B cell (primary cell): ENCODE data around the gene TMEM119. TPM values are rescaled to one million over a fixed set of nuclear protein-coding genes. Genes with fewer than 3 reads are reported as not detected.

Experiments
- ATAC-seq: fragments of 200-7000 bp; cut with Tn5 transposase; one replicate; pipeline ENCODE4 v1.10.0; 2021; ENCODE audit warnings: low read depth, mild to moderate bottlenecking, moderate number of reproducible peaks, moderate library complexity
- CTCF ChIA-PET: fragments of 350-600 bp; sonication (Branson Sonifier 250); formaldehyde crosslinking; loops from one replicate; lab custom pipeline; 2021; ENCODE audit warnings: antibody characterized with exemption, inconsistent platforms; lab: Charles Lee
- POLR2A ChIA-PET: fragments of 350-600 bp; sonication (Branson Sonifier 250); formaldehyde crosslinking; loops from one replicate; lab custom pipeline; 2021; ENCODE audit warnings: antibody characterized with exemption; lab: Charles Lee
- DNase-seq: peaks from one replicate; pipeline ENCODE4 v3.0.0; 2013
- H2AFZ ChIP-seq: 2 replicates; pipeline ENCODE4 v1.6.1; 2012; ENCODE audit warnings: mild to moderate bottlenecking, low read depth, low read length; ENCODE audit not compliant: insufficient read depth, poor library complexity, severe bottlenecking
- H3K27ac ChIP-seq, 2 donors: 1 replicate in 1 of 2; 2 replicates in 1 of 2; pipeline ENCODE4 v1.5.1; 2012 to 2013; ENCODE audit warnings: low read length in 2 of 2, mild to moderate bottlenecking in 2 of 2, moderate library complexity in 1 of 2
- H3K27me3 ChIP-seq, 4 experiments: fragments of 200-600 bp in 1 of 4; sonication (generic) in 1 of 4; replicated peaks in 1 of 4; 1 replicate in 2 of 4; 2 replicates in 2 of 4; pipeline versions ENCODE4 v1.6.1 to v1.7.0; 2013 to 2016; ENCODE audit warnings: low read length in 3 of 4, mild to moderate bottlenecking in 2 of 4, mixed read lengths in 1 of 4, moderate library complexity in 1 of 4; ENCODE audit not compliant: insufficient read depth in 4 of 4, control insufficient read depth in 3 of 4; ENCODE audit errors: control extremely low read depth in 1 of 4
- H3K36me3 ChIP-seq, 2 experiments: replicated peaks in 1 of 2; 1 replicate in 1 of 2; 2 replicates in 1 of 2; pipeline versions ENCODE4 v1.6.1 to v1.7.1; 2013; ENCODE audit warnings: low read length in 1 of 2; ENCODE audit not compliant: insufficient read depth in 2 of 2, control insufficient read depth in 1 of 2; ENCODE audit errors: control extremely low read depth in 1 of 2, extremely low read depth in 1 of 2
- H3K4me1 ChIP-seq, 2 donors: fragments of 200-600 bp in 1 of 2; sonication (generic) in 1 of 2; 1 replicate in 1 of 2; 2 replicates in 1 of 2; pipeline versions ENCODE4 v1.5.1 to v1.6.1; 2013 to 2017; ENCODE audit warnings: low read length in 2 of 2; ENCODE audit not compliant: control insufficient read depth in 2 of 2, insufficient read depth in 2 of 2
- H3K4me2 ChIP-seq: replicated peaks from 2 replicates; pipeline ENCODE3; 2012; ENCODE audit warnings: mild to moderate bottlenecking, low read depth, low read length; ENCODE audit not compliant: poor library complexity, severe bottlenecking
- H3K4me3 ChIP-seq, 5 experiments: fragments of 200-600 bp in 1 of 5; sonication (generic) in 1 of 5; 1 replicate in 3 of 5; 2 replicates in 2 of 5; pipeline versions ENCODE4 v1.5.1 to v1.7.0; 2011 to 2016; ENCODE audit warnings: low read length in 4 of 5, mild to moderate bottlenecking in 4 of 5, low read depth in 2 of 5, control low read depth in 1 of 5, moderate library complexity in 1 of 5; ENCODE audit not compliant: insufficient read depth in 1 of 5; ENCODE audit errors: control extremely low read depth in 1 of 5, extremely low read depth in 1 of 5
- H3K79me2 ChIP-seq: fragments of 200-600 bp; sonication (generic); one replicate; pipeline ENCODE4 v1.6.0; 2016; ENCODE audit warnings: low read length; ENCODE audit not compliant: control insufficient read depth, insufficient read depth
- H3K9ac ChIP-seq: fragments of 200-600 bp; sonication (generic); 2 replicates; pipeline ENCODE4 v1.6.1; 2017; ENCODE audit warnings: mild to moderate bottlenecking, low read length, moderate library complexity
- H3K9me3 ChIP-seq, 3 donors: one replicate each; pipeline versions ENCODE4 v1.6.1 to v1.7.1; 2013; ENCODE audit warnings: low read length in 2 of 3; ENCODE audit not compliant: control insufficient read depth in 2 of 3, insufficient read depth in 1 of 3; ENCODE audit errors: control extremely low read depth in 1 of 3
- H4K20me1 ChIP-seq: 2 replicates; pipeline ENCODE4 v1.6.0; 2012; ENCODE audit warnings: mild to moderate bottlenecking, low read length; ENCODE audit not compliant: insufficient read depth, control insufficient read depth, poor library complexity, severe bottlenecking
- H3K27ac Mint-ChIP-seq: one replicate; pipeline ENCODE4 v1.8.0; 2021; ENCODE audit warnings: mixed read lengths
- H3K27me3 Mint-ChIP-seq: one replicate; pipeline ENCODE4 v1.8.0; 2021; ENCODE audit warnings: mixed read lengths
- H3K4me1 Mint-ChIP-seq: one replicate; pipeline ENCODE4 v1.8.0; 2021; ENCODE audit warnings: mixed read lengths
- H3K4me3 Mint-ChIP-seq: one replicate; pipeline ENCODE4 v1.8.0; 2021; ENCODE audit warnings: mixed read lengths
- H3K9me3 Mint-ChIP-seq: one replicate; pipeline ENCODE4 v1.8.0; 2022; ENCODE audit warnings: mixed read lengths; ENCODE audit not compliant: insufficient read depth
- CTCF ChIP-seq: fragments of 200-600 bp; IDR thresholded peaks from one replicate; pipeline ENCODE4 v1.8.0; 2022; ENCODE audit warnings: antibody characterized with exemption, mild to moderate bottlenecking
- EZH2 ChIP-seq: IDR thresholded peaks from 2 replicates; pipeline ENCODE4 v1.6.1; 2012; ENCODE audit warnings: borderline replicate concordance, low read depth, mild to moderate bottlenecking, moderate library complexity, low read length; ENCODE audit not compliant: insufficient read depth, poor library complexity, severe bottlenecking
- WGBS: methylation state at CpG from one replicate; pipeline ENCODE4 v1.1.5; 2013; ENCODE audit warnings: missing lambda C conversion rate; ENCODE audit not compliant: insufficient coverage; 5-methylcytosine and 5-hydroxymethylcytosine counted together
- intact Hi-C: fragments of 100-400 bp; cut with micrococcal nuclease; formaldehyde crosslinking; loops from one replicate; pipeline ENCODE4 v1.10.0; 2022
- polyA plus RNA-seq: library from polyadenylated mRNA; depleted of rRNA; stranded (reverse); fragments of >200 nt; gene quantifications from 2 replicates; pipeline ENCODE4 v1.2.3, GENCODE V29; 2012
- total RNA-seq, 2 donors: library from RNA; stranded (reverse); fragments of 120-200 nt in 1 of 2; gene quantifications; 1 replicate in 1 of 2; 2 replicates in 1 of 2; pipeline versions ENCODE4 v1.2.3 to v1.2.4, GENCODE V29; 2013 to 2022

The TMEM119 gene
- total and polyA plus RNA-seq, 2 donors (not counting 1 experiment from before 2014, with no cell fraction given), result 0.25 TPM; not detected in 1

- ChIA-PET POLR2A (interaction anchor here (0.6 to 1.9 kb wide), 7 partner anchors 43 to 290 kb away, joined by 3 to 9 read pairs (median 3); no protein-coding TSS in a partner anchor), CTCF (interaction anchor here (0.7 to 19.8 kb wide), 11 partner anchors 8 to 253 kb away, joined by 3 to 424 read pairs (median 7); partner anchors contain the start of genes ISCU and SELPLG)
- WGBS, result 65% methylated on average over 6 of the region's 8 CpGs
- Histone ChIP-seq H3K4me3 (no peak overlapping the region), H3K79me2 (no peaks in the 10 kb centered on the region), H4K20me1 (no peaks in the 10 kb centered on the region), H3K9me3 (no peaks in the 10 kb centered on the region), H2AFZ (peak overlapping the region; percentile 0), H3K9ac (peak overlapping the region; percentile 22), H3K4me2 (peak overlapping the region; percentile 18), H3K4me1 (peaks cover 43 to 64% of the 10 kb centered on the region in 2 donors), H3K36me3 (peaks cover 3 to 20% of the 10 kb centered on the region in 2 experiments), H3K27ac (no peak overlapping the region), H3K27me3 (no peaks in the 10 kb centered on the region)
- peak; percentile 48 for DNase-seq
- H3K27ac Mint-ChIP-seq, result peak overlapping the region; percentile 80
- no peaks in the 10 kb centered on the region for H3K9me3 Mint-ChIP-seq
- peak overlapping the region; percentile 38 for H3K4me3 Mint-ChIP-seq
- intact Hi-C loops, result no loop called here
- peak; percentile 44 for ATAC-seq
- TF ChIP-seq EZH2 (no peak), CTCF (no peak)
- no peaks in the 10 kb centered on the region for H3K27me3 Mint-ChIP-seq
- peaks cover 78% of the 10 kb centered on the region for H3K4me1 Mint-ChIP-seq
These were observed 25.6 kb downstream of the TMEM119 start for GRCh38 chr12:108572166-108572790.

- Mint-ChIP-seq H3K27me3 (no peaks in the 10 kb centered on the region), H3K4me3 (peak overlapping the region; percentile 38), H3K9me3 (no peaks in the 10 kb centered on the region), H3K27ac (peak overlapping the region; percentile 80), H3K4me1 (peaks cover 82% of the 10 kb centered on the region)
- Histone ChIP-seq H3K9ac (no peak overlapping the region), H3K4me1 (peaks cover 49 to 69% of the 10 kb centered on the region in 2 donors), H3K27me3 (no peaks in the 10 kb centered on the region), H3K36me3 (peaks cover 8 to 26% of the 10 kb centered on the region in 2 experiments), H3K4me3 (no peak overlapping the region), H3K27ac (peak overlapping the region in 1 of 2 donors; percentile 64), H2AFZ (no peak overlapping the region), H4K20me1 (no peaks in the 10 kb centered on the region), H3K4me2 (no peak overlapping the region), H3K9me3 (no peaks in the 10 kb centered on the region), H3K79me2 (no peaks in the 10 kb centered on the region)
- ChIA-PET CTCF (interaction anchor here (0.7 to 19.8 kb wide), 12 partner anchors 8 to 254 kb away, joined by 3 to 424 read pairs (median 8); partner anchors contain the start of genes ISCU and SELPLG), POLR2A (interaction anchor here (0.6 to 1.9 kb wide), 4 partner anchors 46 to 290 kb away, joined by 4 to 9 read pairs (median 8); no protein-coding TSS in a partner anchor)
- WGBS, result 100% methylated on average over 6 of the region's 8 CpGs
- DNase-seq (no peak), ATAC-seq (no peak)
- no peak for TF ChIP-seq EZH2
- TF ChIP-seq CTCF, result no peak
- intact Hi-C loops, result no loop called here
These were observed 26.2 kb downstream of the TMEM119 start for GRCh38 chr12:108571609-108572165.
